ENCODE results near the gene RAB5IF.

The RAB5IF gene

GRCh38 chr20:36578356-36579041 is 27.1 kb upstream of the RAB5IF start:
- in situ Hi-C loops (cut with MboI; ENCODE audit: low pct_unique_long_range_greater_than_20kb, low sequenced_read_pairs, unreplicated experiment): no loop called here
- no peak for DNase-seq (ENCODE audit: low spot score)
- TF ChIP-seq CTCF (IDR thresholded peaks at IDR 0.05; ENCODE audit: extremely low read depth, insufficient read depth, missing control alignments): no peak

- DNase-seq (ENCODE audit: low spot score): no peak
- TF ChIP-seq CTCF (IDR thresholded peaks at IDR 0.05; ENCODE audit: extremely low read depth, insufficient read depth, missing control alignments): no peak
- in situ Hi-C loops (cut with MboI; ENCODE audit: low pct_unique_long_range_greater_than_20kb, low sequenced_read_pairs, unreplicated experiment): no loop called here
These were observed 25.5 kb upstream of the RAB5IF start for GRCh38 chr20:36579996-36580545.

DNA sequence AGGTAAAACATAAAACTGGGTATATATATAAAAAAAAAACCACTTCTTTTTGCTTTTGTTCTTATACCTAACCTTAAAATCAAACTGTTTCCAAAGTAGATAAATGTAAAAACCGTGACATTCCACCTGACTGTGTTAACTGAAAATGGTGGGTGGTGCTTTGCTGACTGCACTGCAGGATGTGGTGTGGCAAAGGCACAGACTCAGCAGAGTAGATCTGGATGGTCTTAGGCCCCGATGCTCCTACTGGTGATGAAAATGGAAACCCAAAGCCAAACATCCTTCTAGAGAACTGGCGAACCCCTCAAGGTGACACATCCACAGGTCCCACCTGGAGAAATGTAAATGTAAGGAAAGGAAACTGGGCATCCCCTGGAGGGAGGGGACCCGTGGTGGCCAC is 23.3 kb upstream of the RAB5IF start:
- in situ Hi-C loops (cut with MboI; ENCODE audit: low pct_unique_long_range_greater_than_20kb, low sequenced_read_pairs, unreplicated experiment): no loop called here
- no peak for TF ChIP-seq CTCF (IDR thresholded peaks at IDR 0.05; ENCODE audit: extremely low read depth, insufficient read depth, missing control alignments)
- no peak for DNase-seq (ENCODE audit: low spot score)

GRCh38 chr20:36582821-36583220 is 22.8 kb upstream of the RAB5IF start:
- in situ Hi-C loops (cut with MboI; ENCODE audit: low pct_unique_long_range_greater_than_20kb, low sequenced_read_pairs, unreplicated experiment): no loop called here
- no peak for DNase-seq (ENCODE audit: low spot score)
- no peak for TF ChIP-seq CTCF (IDR thresholded peaks at IDR 0.05; ENCODE audit: extremely low read depth, insufficient read depth, missing control alignments)

DNA sequence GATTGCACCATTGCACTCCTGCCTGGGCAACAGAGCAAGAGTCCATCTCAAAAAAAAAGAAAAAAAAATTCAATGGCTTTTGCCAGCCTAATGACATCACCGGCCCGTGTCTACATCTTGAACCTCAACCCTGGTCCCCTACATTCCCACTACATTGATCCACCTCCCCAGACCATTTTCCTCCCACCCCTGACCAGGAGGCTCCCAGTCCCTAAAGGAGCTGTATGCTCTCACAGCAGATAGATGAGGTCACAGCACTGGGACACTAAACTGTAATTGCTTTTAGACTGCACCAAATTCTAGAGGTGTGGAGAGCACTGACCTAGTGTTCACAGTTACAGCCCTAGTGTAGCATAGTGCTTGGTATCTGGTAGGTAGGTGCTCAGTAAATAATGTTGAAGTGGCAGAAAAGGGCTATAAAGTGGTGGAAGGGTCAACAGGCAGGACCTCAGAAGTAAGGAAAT is 21.5 kb upstream of the RAB5IF start:
- DNase-seq (ENCODE audit: low spot score): no peak
- in situ Hi-C loops (cut with MboI; ENCODE audit: low pct_unique_long_range_greater_than_20kb, low sequenced_read_pairs, unreplicated experiment): no loop called here
- TF ChIP-seq CTCF (IDR thresholded peaks at IDR 0.05; ENCODE audit: extremely low read depth, insufficient read depth, missing control alignments): no peak

DNA sequence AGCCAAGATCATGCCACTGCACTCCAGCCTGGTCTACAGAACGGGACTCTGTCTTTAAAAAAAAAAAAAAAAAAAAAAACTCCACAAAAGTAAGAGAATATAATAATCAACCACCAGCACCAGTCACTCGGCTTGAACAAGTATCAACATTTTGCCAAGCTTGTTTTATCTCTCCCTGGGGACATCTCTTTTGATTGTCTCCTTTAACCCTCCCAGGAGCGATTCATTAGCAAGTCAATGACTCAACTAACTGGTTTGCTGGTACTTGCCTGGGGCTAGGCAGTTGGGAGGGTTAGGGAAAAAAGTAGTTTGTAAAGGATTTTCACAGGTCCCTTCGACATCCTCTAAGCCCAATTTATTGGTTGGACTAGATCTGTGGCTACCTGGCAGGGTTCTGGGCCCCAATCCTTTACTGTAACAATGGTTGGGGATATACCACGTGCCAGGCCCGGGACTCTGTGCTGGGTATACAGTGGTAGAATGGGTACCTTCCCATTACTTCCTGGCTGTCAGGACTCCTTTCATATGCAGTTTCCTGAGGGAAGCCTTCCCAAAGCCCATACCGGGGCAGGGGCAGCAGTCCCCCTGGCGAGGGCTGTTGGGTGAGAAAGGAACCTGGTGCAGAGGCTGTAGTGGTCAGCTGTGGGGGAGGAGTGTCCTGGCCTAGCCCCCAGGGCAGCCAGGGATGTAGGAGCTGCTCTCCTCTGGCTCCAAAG is 20.0 kb upstream of the RAB5IF start:
- no peak for DNase-seq (ENCODE audit: low spot score)
- TF ChIP-seq CTCF (IDR thresholded peaks at IDR 0.05; ENCODE audit: extremely low read depth, insufficient read depth, missing control alignments): no peak
- in situ Hi-C loops (cut with MboI; ENCODE audit: low pct_unique_long_range_greater_than_20kb, low sequenced_read_pairs, unreplicated experiment): no loop called here

Data from GM13977 (cell line).